ENCODE data around the gene NGLY1.

DNA sequence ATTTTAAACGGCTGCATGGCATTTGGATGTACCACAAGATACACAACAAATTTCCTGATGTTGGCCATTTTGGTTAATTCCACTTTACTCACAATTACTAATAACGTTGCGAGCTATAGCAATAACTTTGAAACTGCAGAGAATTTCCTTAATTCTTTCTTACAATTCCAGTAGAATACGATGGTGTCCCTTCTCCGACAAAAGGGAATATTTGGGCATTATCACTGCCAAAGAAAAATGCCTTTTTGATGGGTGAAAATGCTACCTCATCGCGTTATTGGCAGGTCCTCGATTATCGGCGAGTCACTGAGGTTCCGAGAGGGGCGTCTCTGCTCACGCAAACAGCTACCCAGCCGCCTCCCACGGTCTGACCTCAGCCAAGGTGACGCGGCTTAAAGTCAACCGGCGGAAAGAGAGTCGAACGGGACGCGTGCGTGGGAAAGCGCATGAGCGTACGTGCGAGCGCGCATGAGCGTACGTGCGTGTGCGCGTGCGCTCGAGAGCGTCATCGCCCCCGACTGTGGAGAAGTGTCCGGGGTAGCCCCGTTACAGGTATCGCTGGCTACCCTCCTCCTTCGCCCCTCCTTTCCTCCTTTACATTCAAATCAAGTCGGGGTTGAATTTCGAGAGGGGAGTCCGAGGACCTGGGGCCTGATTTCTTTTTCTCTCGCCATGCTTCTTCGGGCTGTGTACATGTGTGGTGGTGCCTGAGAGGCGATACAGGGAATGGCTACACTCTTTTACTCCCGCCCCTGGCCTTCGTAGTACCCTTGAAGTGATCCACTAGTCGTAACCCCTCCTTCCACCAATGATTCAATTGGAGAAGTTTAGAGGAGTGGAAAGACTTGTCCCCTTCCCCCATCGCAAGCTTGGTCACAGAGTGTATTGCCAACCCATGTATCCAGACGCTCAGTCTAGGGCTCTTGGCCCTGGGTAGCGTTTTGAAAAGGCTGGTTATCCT, 6.6 kb upstream of the NGLY1 start, which contains the start of gene OXSM:
- TF ChIP-seq, protein P1, sequence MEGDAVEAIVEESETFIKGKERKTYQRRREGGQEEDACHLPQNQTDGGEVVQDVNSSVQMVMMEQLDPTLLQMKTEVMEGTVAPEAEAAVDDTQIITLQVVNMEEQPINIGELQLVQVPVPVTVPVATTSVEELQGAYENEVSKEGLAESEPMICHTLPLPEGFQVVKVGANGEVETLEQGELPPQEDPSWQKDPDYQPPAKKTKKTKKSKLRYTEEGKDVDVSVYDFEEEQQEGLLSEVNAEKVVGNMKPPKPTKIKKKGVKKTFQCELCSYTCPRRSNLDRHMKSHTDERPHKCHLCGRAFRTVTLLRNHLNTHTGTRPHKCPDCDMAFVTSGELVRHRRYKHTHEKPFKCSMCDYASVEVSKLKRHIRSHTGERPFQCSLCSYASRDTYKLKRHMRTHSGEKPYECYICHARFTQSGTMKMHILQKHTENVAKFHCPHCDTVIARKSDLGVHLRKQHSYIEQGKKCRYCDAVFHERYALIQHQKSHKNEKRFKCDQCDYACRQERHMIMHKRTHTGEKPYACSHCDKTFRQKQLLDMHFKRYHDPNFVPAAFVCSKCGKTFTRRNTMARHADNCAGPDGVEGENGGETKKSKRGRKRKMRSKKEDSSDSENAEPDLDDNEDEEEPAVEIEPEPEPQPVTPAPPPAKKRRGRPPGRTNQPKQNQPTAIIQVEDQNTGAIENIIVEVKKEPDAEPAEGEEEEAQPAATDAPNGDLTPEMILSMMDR (IDR thresholded peaks at IDR 0.05), result no peak
- peak; percentile 34 for TF ChIP-seq POLR2A (IDR thresholded peaks at IDR 0.05)
- peak in 2 of 3 donors; percentile 65 to 81 for TF ChIP-seq POLR2AphosphoS5 (IDR thresholded peaks at IDR 0.05)
